GM21825 (cell line): ENCODE data around the gene ACACB.

Source experiments
- ATAC-seq: cut with Tn5 transposase; IDR thresholded peaks from one replicate; pipeline ENCODE4 v1.9.1; 2021; ENCODE audit warnings: mild to moderate bottlenecking, moderate library complexity; ENCODE audit not compliant: unreplicated experiment

The ACACB gene

DNA sequence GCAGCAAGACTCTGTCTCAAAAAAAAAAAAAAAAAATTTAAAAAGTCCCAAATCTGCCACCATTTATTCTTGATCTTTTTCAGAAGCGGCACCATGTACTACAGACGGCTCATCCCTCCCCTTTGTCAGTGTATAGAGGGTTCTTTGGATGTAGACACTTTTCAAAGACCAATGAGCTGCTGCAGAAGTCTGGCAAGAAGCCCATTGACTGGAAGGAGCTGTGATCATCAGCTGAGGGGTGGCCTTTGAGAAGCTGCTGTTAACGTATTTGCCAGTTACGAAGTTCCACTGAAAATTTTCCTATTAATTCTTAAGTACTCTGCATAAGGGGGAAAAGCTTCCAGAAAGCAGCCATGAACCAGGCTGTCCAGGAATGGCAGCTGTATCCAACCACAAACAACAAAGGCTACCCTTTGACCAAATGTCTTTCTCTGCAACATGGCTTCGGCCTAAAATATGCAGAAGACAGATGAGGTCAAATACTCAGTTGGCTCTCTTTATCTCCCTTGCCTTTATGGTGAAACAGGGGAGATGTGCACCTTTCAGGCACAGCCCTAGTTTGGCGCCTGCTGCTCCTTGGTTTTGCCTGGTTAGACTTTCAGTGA, 6.5 kb upstream of the ACACB start:
- ATAC-seq: no peak

GRCh38 chr12:109110988-109111495, 5.3 kb upstream of the ACACB start:
- ATAC-seq: peak; percentile 68

- ATAC-seq: no peak
These were observed 3.5 kb upstream of the ACACB start for GRCh38 chr12:109112720-109113465.

GRCh38 chr12:109113661-109114321, 2.6 kb upstream of the ACACB start:
- ATAC-seq: no peak

- ATAC-seq: no peak
These were observed 1.7 kb upstream of the ACACB start for GRCh38 chr12:109114644-109115043.

- no peak for ATAC-seq
These were observed 1.0 kb upstream of the ACACB start for GRCh38 chr12:109115404-109115757.

DNA sequence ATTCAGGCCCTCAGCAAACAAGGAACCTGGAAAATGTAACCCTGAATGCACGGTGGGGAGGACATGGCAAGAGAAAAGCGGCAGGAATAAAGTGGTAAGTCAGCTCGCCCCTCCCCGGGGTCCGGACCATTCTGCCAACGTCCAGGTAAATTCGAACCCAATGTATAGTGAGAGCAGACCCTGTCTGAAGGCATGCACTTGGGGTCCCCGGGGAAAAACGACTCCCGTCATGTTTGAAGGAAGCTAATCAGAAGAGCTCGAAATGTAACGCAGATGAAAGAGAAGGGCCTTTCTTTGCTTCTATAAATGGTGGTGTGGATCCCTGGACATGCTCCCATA, 193 bp downstream of the ACACB start:
- ATAC-seq: no peak

- ATAC-seq: no peak
These were observed 3.7 kb downstream of the ACACB start for GRCh38 chr12:109120095-109120494.

- ATAC-seq: no peak
These were observed 4.2 kb downstream of the ACACB start for GRCh38 chr12:109120557-109120956.

DNA sequence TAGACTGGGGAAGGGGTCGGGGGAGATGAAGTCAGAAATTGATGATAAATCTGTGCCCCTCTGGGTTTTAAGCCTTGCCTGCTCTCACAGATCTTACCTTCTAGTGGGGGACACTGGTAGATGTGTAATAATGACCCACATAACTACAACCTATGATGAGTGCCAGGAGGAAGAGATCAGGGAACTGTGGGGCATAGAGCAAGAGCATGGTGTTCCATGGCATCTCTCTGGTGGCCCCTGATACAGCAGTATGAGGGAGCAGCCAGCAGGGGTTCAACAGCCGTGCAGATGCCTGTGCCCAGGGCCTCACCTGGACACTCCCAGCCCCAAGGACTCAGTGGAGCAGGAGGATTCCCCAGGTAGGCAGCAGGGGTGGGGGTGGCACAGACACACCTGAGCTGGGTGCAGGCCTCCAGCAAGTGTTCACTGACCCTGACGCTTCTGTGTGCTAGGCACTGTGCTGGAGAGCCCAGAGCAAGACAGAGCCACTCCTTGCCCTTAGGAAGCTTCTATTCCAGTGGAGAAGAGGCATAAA, 5.0 kb downstream of the ACACB start:
- no peak for ATAC-seq

DNA sequence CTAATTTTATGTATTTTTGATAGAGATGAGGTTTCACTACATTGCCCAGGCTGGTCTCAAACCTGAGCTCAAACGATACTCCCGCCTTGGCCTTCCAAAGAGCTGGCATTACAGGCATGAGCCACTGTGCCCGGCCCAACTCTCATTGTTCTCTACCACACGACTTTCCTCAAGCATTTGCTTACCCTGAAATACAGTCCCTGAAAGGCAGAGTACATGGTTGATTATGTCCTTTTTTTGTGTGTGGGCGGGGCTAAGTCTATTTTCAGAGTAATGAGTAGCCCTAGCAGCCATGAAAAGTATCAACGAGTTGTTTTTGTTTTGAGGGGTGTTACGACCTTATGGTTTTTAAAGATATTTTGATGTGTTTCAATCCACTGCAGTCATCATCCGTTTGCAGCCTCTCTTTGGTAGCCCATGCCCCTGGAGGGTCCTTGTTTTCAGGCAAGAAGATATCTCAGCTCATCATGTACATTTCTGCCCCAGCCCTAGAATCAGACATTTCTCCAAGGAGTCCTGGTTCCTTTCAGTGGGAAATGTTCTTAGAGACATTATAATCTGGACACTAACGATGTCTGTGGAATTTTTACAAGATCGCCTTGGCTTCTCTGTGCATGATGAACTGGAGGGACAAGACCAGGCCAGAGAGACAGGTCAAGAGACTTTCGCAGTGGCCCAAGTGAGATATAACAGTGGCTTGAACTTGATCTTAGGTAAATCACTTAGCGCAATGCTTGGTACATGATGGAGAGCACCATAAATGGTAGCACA, 8.7 kb downstream of the ACACB start:
- no peak for ATAC-seq

DNA sequence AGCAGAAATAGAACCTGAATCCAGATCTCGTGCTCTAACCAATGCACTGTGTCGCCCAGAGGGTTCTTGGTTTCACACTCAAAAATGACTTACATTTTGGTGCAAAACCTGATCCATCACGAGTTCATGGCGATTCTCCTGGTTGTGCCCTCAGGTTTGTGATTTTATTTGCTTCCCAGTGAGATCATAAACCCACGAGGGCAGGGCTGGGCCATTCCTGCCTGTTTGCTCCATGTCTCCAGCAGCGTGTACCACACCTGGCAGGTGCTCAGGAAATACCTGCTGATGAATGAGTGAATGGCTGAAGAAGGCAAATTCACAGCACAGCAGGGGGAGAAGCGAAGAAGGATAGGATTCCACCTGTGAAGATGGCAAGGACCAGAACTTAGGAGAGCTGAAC, 9.4 kb downstream of the ACACB start:
- ATAC-seq: no peak

DNA sequence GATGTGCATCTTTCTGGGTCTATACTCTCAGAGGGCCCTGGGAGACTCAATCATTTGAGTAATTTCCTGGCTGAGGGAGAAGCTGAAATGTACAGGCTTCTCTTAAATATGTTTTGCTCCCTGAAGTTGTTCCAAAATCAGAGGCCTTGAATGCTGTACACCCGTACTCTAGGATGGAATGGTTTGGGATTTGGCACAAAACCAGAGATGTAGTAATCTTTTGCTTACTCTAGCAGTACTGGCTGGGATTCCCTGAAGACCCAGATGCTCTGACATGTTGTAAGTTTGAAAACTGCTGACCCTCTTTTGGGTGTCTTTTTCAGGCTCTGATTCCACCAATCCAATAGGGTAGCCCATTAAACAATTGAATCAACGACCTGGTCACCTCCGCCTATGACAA, 10.4 kb downstream of the ACACB start:
- ATAC-seq: no peak

- no peak for ATAC-seq
These were observed 11.3 kb downstream of the ACACB start for GRCh38 chr12:109127533-109128242.

- ATAC-seq: no peak
These were observed 14.1 kb downstream of the ACACB start for GRCh38 chr12:109130297-109131153.

GRCh38 chr12:109131154-109132050, 15.0 kb downstream of the ACACB start:
- ATAC-seq: no peak

DNA sequence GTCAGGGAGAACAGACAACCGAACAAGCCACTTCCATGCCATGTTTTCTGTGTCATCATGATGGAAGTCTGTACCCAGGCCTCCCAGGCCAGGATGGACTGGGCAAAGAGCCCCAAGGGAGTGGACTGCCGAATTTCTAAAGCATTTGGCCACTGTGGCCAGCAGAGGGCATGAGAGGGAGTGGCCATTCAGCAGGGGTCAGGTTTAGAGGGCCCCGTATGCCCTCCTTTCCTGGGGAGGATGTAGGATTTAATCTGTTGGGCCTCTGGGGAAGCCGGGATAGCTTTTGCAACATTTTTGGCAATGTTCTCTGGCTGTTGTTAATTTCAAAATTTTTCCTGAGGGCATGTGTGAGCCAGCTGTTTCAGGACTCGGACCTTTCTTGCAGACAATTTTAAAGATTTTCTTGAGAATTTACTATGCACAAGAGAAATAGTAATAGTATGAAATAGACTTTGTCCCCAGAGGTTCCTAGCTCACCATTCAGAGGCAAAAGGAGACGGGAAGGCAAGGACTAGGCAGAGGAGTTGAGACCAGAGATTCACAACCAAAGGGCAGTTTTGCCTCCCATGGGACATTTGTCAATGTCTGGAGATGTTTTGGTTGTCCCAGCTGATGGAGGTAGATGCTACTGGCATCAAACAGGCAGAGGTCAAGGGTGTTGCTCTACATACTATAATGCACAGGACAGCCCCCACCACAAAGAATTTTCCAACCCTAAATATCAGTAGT, 18.0 kb downstream of the ACACB start:
- no peak for ATAC-seq

DNA sequence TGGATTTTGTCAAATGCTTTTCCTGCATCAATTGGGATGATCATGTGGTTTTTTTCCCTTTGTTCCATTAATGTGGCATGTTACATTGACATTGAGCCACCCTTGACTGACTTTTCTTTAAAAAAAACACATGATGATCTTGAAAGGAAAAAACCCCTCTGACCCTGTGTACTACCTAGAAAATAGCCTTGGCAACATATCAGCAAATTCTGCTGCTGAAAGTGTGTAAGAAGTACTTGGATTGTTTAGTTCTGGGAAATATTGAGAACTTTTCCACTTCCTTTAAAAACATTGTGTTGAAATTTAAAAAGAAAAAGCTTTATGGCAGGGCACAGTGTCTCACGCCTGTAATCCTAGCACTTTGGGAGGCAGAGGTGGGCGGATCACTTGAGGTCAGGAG, 20.7 kb downstream of the ACACB start:
- ATAC-seq: no peak
